ENCODE measurements around the gene IGIP. TPM values are rescaled to one million over a fixed set of nuclear protein-coding genes. Genes with fewer than 3 reads are reported as not detected.
"Not testable (repeated sequence)": the region's sequence is repeated elsewhere in the genome, so short reads cannot be mapped to it uniquely, and the experiment has no call there.

IGIP gene
- total RNA-seq, 1 experiment from 2014 or later = not detected

GRCh38 chr5:140152022-140152999, 26.6 kb downstream of the IGIP start:
- no peak for DNase-seq (ENCODE audit: low read depth)
- in situ Hi-C loops (cut with HindIII; ENCODE audit: low pct_unique_long_range_greater_than_20kb, low sequenced_read_pairs) = loop anchor here (25.0 kb wide), 1 partner anchor 90 kb away; no protein-coding TSS in a partner anchor

- DNase-seq (ENCODE audit: low read depth) = no peak
- in situ Hi-C loops (cut with HindIII; ENCODE audit: low pct_unique_long_range_greater_than_20kb, low sequenced_read_pairs) = loop anchor here (25.0 kb wide), 1 partner anchor 91 kb away; no protein-coding TSS in a partner anchor
Observed at GRCh38 chr5:140153255-140153654, 27.5 kb downstream of the IGIP start.

- in situ Hi-C loops (cut with HindIII; ENCODE audit: low pct_unique_long_range_greater_than_20kb, low sequenced_read_pairs) = loop anchor here (25.0 kb wide), 1 partner anchor 92 kb away; no protein-coding TSS in a partner anchor
- DNase-seq (ENCODE audit: low read depth) = no peak
Observed at GRCh38 chr5:140153905-140154304, 28.2 kb downstream of the IGIP start.

- DNase-seq (ENCODE audit: low read depth) = not testable (repeated sequence)
- in situ Hi-C loops (cut with HindIII; ENCODE audit: low pct_unique_long_range_greater_than_20kb, low sequenced_read_pairs) = loop anchor here (25.0 kb wide), 1 partner anchor 93 kb away; no protein-coding TSS in a partner anchor
Observed at GRCh38 chr5:140154710-140155381, 29.1 kb downstream of the IGIP start.

- DNase-seq (ENCODE audit: low read depth) = peak; percentile 80
- in situ Hi-C loops (cut with HindIII; ENCODE audit: low pct_unique_long_range_greater_than_20kb, low sequenced_read_pairs) = loop anchor here (25.0 kb wide), 1 partner anchor 95 kb away; no protein-coding TSS in a partner anchor
Observed at GRCh38 chr5:140157032-140157781, 31.5 kb downstream of the IGIP start.

GRCh38 chr5:140159014-140159927, 33.5 kb downstream of the IGIP start:
- no peak for DNase-seq (ENCODE audit: low read depth)
- in situ Hi-C loops (cut with HindIII; ENCODE audit: low pct_unique_long_range_greater_than_20kb, low sequenced_read_pairs) = loop anchor here (25.0 kb wide), 1 partner anchor 97 kb away; no protein-coding TSS in a partner anchor

GRCh38 chr5:140162275-140162674, 36.5 kb downstream of the IGIP start:
- DNase-seq (ENCODE audit: low read depth) = no peak
- in situ Hi-C loops (cut with HindIII; ENCODE audit: low pct_unique_long_range_greater_than_20kb, low sequenced_read_pairs) = loop anchor here (25.0 kb wide), 1 partner anchor 100 kb away; no protein-coding TSS in a partner anchor

GRCh38 chr5:140162781-140163180, 37.0 kb downstream of the IGIP start:
- no peak for DNase-seq (ENCODE audit: low read depth)
- in situ Hi-C loops (cut with HindIII; ENCODE audit: low pct_unique_long_range_greater_than_20kb, low sequenced_read_pairs) = loop anchor here (25.0 kb wide), 1 partner anchor 100 kb away; no protein-coding TSS in a partner anchor

GRCh38 chr5:140165101-140165922, 39.6 kb downstream of the IGIP start:
- in situ Hi-C loops (cut with HindIII; ENCODE audit: low pct_unique_long_range_greater_than_20kb, low sequenced_read_pairs) = loop anchor here (25.0 kb wide), 1 partner anchor 103 kb away; no protein-coding TSS in a partner anchor
- no peak for DNase-seq (ENCODE audit: low read depth)

- no peak for DNase-seq (ENCODE audit: low read depth)
- in situ Hi-C loops (cut with HindIII; ENCODE audit: low pct_unique_long_range_greater_than_20kb, low sequenced_read_pairs) = loop anchor here (25.0 kb wide), 1 partner anchor 104 kb away; no protein-coding TSS in a partner anchor
Observed at GRCh38 chr5:140165923-140166270, 40.2 kb downstream of the IGIP start.

GRCh38 chr5:140166911-140167310, 41.2 kb downstream of the IGIP start:
- in situ Hi-C loops (cut with HindIII; ENCODE audit: low pct_unique_long_range_greater_than_20kb, low sequenced_read_pairs) = loop anchor here (25.0 kb wide), 1 partner anchor 105 kb away; no protein-coding TSS in a partner anchor

GRCh38 chr5:140168371-140168770, 42.6 kb downstream of the IGIP start:
- no peak for DNase-seq (ENCODE audit: low read depth)
- in situ Hi-C loops (cut with HindIII; ENCODE audit: low pct_unique_long_range_greater_than_20kb, low sequenced_read_pairs) = loop anchor here (25.0 kb wide), 1 partner anchor 106 kb away; no protein-coding TSS in a partner anchor

More at GRCh38 chr5:140166911-140167310, 41.2 kb downstream of the IGIP start:
- no peak for DNase-seq (ENCODE audit: low read depth)

GRCh38 chr5:140169410-140169809, 43.7 kb downstream of the IGIP start:
- DNase-seq (ENCODE audit: low read depth) = peak; percentile 28
- in situ Hi-C loops (cut with HindIII; ENCODE audit: low pct_unique_long_range_greater_than_20kb, low sequenced_read_pairs) = loop anchor here (25.0 kb wide), 1 partner anchor 107 kb away; no protein-coding TSS in a partner anchor

GRCh38 chr5:140172483-140172882, 46.7 kb downstream of the IGIP start:
- no peak for DNase-seq (ENCODE audit: low read depth)
- in situ Hi-C loops (cut with HindIII; ENCODE audit: low pct_unique_long_range_greater_than_20kb, low sequenced_read_pairs) = loop anchor here (25.0 kb wide), 1 partner anchor 110 kb away; no protein-coding TSS in a partner anchor

- in situ Hi-C loops (cut with HindIII; ENCODE audit: low pct_unique_long_range_greater_than_20kb, low sequenced_read_pairs) = loop anchor here (25.0 kb wide), 1 partner anchor 112 kb away; no protein-coding TSS in a partner anchor
- DNase-seq (ENCODE audit: low read depth) = no peak
Observed at GRCh38 chr5:140174014-140174413, 48.3 kb downstream of the IGIP start.
